Hematopoietic multipotent progenitor cell treated with erythropoietin and hydrocortisone succinate and interleukin-3 and kit ligand, for 8 days (in vitro differentiated cells): ENCODE measurements around the gene NDE1.

Experiments
- DNase-seq: peaks from one replicate; pipeline ENCODE4 v3.0.0-alpha.2; 2015

The NDE1 gene

DNA sequence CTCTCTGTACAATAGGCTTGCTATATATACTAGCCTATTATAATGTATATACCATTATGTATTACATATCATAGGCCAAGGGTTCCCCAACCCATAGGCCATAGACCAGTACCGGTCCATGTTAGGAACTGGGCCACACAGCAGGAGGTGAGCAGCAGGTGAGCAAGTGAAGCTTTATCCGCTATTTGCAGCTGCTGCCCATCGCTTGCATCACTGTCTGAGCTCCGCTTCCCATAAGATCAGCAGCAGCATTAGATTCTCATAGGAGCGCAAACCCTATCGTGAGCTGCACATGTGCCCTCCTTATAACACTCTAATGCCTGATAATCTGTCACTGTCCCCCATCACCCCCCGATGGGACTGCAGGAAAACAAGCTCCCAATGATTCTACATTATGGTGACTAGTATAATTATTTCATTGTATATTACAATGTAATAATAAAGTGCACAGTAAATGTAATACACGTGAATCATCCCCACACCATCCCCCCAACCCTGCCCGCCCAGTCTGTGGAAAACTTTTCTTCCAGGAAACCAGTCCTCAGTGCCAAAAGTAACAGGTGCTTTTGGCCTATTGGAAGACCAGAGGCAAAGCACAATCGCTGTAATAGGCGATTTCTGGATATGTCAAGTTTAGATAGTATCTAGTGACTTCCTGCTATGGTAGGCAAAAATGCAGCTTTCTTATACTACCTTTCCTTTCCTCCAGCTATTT, 122.7 kb downstream of the NDE1 start:
- no peak for DNase-seq

DNA sequence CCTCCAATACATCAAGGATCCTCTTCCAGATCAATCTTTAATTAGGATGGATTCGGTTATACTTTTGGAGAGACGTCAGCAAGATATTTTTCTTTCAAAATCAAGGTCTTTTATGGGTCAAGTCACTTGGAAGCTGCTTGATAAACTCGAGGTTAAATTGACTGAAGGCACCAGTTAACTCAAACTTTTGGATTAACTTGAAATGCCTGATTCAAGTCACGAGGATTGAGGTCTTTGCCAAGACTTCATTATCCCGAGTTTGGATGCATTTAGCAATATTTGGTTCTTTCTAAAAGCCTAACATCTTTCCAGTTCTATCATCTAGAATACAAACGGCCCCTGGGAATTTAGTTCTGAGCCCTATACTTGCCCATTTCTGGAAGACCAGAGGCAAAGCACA, 123.9 kb downstream of the NDE1 start:
- no peak for DNase-seq

- peak; percentile 12 for DNase-seq
Measured at GRCh38 chr16:15775209-15775608, 125.2 kb downstream of the NDE1 start.

DNA sequence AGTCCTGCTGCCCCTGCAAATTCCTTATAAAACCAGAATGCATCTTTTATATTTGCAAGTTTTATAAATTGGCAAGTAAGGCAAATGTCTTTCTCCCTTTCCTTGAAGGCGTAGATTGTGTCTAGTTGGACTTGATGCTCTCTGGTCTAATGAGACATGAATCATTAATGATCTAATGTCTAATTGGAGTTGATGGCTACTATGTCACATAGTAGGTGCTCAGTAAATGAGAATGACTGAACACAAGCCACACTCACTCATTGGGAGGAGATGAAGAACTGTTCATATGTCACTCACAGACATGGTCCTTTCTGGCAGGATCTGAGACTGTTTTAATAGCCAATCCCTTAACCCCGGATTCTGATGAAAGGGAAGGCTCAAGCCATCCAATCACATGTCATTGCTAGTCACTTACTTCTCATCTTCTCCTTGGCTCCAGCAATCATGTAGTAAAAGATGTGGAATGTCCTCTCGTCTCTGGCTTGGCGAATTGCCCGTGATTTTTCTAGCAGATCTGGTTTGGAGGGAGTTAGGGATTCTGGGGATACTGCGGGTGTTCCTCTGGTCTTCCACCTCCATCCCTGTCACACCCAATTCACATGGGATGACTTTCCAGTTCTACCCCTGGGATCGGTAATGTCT, 125.7 kb downstream of the NDE1 start:
- no peak for DNase-seq
